Stomach (tissue), 4 donors: ENCODE results near the gene SCAP.

ENCODE experiments used
- EP300 ChIP-seq: sonication (generic); formaldehyde crosslinking; IDR thresholded peaks from one replicate; pipeline ENCODE4 v1.6.1; 2017; ENCODE audit warnings: antibody characterized with exemption
- POLR2A ChIP-seq, 4 donors: fragments of 450-650 bp; IDR thresholded peaks; one replicate each; pipeline ENCODE4 v1.6.1; 2016; ENCODE audit warnings: antibody characterized with exemption in 4 of 4, control low read depth in 2 of 4, mild to moderate bottlenecking in 1 of 4, moderate library complexity in 1 of 4
- TF ChIP-seq, protein P1 (sequence below), 7 experiments: fragments of 450-650 bp in 4 of 7; fragments of 200-600 bp in 3 of 7; sonication (generic) in 3 of 7; IDR thresholded peaks; one replicate each; pipeline ENCODE4 v1.5.1; 2016 to 2019; ENCODE audit warnings: antibody characterized with exemption in 7 of 7, control low read depth in 2 of 7, mild to moderate bottlenecking in 1 of 7

GRCh38 chr3:47515100-47515499, 39.4 kb upstream of the SCAP start:
- TF ChIP-seq, protein P1, sequence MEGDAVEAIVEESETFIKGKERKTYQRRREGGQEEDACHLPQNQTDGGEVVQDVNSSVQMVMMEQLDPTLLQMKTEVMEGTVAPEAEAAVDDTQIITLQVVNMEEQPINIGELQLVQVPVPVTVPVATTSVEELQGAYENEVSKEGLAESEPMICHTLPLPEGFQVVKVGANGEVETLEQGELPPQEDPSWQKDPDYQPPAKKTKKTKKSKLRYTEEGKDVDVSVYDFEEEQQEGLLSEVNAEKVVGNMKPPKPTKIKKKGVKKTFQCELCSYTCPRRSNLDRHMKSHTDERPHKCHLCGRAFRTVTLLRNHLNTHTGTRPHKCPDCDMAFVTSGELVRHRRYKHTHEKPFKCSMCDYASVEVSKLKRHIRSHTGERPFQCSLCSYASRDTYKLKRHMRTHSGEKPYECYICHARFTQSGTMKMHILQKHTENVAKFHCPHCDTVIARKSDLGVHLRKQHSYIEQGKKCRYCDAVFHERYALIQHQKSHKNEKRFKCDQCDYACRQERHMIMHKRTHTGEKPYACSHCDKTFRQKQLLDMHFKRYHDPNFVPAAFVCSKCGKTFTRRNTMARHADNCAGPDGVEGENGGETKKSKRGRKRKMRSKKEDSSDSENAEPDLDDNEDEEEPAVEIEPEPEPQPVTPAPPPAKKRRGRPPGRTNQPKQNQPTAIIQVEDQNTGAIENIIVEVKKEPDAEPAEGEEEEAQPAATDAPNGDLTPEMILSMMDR (IDR thresholded peaks at IDR 0.05): no peak
- TF ChIP-seq EP300 (no peak), POLR2A (IDR thresholded peaks at IDR 0.05) (no peak)
